GDM1 (cell line): Measurements from ENCODE around the gene ENTR1.

Experiments used
- DNase-seq: peaks from one replicate; lab custom pipeline; 2025; lab: John Stamatoyannopoulos, UW

ENTR1 gene

DNA sequence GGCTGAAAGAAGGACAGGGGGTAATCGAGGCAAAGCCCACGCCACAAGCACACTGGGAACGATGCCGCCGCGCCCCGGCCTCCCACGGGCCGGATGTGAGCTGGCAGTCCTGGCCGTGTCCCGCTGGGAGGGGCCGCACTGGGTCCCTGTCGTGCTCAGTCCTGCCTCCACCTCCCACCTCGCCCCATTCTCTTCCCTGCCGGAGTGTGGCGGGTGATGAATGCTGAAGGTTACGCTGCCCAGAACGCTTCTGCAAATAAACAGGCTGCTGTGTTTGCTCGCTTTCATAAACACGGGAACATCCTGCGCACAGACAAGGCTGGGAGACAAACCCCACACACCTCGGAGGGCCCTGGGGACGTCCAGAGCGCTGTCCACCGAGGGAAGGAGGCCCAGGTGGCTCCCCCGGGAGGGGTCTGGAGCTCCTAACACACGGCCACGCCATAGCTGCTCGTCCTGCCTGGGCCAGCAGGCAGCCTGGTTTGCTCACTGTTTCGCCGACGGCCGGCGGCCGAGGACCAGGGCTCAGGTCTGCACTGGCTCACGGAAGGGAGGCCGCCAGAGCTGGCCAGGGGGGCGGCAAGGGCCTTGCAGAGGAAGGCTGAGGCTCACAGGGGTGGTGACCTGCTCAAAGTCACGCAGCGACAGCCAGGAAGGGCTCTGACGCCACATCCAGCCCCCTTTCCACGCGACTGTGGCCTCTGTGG, 49.2 kb downstream of the ENTR1 start:
- DNase-seq: no peak

DNA sequence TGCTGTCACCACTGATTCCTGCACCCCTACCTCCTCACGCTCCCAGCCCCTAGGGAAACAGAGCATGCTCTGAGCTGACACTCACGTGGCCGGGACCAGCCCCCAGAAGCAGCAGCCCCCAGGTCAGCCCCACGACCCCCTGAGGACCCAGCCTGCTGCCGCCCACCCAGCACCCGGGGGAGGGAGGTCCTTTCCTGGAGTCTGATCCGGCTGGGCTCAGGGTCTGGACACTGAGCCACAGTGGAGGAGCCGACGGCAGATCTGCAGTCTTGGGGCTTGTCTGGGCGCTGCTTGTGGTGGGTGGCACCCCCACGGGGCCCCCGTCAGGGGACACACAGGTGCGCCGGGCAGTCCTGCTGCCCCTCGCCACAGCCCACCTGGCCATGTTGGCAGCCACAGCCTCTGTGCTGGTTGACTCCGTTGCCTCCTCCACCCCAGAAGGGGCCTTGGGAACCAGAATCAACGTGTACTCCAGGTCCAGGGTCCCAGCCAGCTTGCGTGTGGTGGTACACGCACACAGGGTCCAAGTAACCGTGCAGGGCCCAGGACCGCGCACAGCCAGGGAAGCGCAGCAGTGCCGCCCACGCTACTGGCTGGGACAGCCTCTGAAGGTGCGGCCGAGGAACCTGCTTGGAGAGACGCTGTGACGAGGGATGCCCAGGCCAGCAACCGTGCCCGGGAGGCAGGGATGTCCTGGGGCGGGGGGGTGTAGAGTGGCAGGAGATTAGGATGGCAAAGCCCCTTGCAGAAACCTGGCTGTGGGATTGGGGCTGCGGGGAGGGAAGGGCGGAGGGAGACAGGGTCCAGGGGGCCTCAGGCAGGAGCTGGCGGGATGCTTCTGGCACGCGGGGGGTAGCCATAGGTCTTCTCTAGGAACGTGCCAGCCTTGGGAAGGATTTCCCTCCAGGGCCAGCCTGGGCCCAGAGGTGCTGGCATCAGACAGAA, 50.4 kb downstream of the ENTR1 start:
- DNase-seq: no peak

DNA sequence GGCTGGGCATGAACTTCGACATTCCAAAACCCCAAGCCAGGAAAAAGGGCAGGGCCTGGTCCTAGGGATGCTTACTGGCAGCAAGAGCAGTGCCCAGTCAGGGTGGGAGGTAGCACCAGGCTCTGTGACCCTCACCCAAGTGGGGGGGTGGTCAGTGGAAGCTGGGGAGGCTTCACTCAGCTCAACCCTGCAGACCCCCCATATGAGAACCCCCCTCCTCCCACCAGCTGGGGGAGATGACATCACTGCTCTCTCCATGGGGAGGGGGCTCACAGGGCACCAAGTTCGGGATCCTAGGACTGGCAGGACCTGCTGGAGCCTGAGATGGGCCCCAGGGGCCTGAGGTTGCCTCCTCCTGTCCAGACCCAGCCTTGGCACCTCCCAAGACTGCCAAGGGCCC, 51.5 kb downstream of the ENTR1 start:
- no peak for DNase-seq

DNA sequence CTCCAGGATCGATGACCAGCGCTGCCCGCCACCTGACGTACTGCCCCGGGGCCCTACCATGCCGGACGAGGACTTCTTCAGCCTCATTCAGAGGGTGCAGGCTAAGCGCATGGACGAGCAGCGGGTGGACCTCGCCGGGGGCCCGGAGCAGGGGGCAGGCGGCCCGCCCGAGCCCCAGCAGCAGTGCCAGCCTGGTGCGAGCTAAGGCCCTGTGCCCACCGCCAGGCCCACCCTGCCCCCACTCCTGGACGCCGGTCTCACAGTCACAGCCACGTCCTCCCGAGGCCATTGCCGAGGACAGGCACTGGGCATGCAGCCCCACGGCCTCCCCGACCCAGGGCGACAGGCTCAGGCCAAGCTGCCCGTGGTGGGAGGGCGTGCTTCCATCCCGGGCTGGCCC, 52.4 kb downstream of the ENTR1 start:
- DNase-seq: no peak

DNA sequence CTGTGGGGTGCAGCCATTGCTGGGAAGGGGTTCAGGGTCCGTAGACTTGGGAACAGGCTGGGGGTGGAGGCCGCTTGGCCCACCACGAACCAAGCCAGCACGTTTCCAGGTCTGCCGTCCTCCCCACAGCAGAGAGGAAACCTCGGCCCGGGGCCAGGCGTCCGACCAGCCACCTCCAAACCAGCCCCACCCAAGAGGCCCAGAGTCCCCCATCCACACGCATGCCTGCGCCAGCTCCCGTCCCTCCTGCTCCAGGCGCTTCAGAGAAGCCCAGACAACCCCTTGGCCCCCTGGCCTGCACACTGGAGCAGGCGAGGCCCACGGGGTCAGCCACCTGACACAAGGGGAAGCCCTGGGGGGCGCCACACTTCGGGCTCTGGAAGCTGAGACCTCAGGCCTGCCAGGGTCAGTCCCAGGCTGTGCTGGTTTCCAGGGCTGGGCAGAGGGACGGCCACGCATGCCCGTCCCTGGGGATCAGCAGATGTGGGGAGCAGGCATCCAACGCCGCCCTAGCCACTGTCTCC, 53.1 kb downstream of the ENTR1 start:
- no peak for DNase-seq

DNA sequence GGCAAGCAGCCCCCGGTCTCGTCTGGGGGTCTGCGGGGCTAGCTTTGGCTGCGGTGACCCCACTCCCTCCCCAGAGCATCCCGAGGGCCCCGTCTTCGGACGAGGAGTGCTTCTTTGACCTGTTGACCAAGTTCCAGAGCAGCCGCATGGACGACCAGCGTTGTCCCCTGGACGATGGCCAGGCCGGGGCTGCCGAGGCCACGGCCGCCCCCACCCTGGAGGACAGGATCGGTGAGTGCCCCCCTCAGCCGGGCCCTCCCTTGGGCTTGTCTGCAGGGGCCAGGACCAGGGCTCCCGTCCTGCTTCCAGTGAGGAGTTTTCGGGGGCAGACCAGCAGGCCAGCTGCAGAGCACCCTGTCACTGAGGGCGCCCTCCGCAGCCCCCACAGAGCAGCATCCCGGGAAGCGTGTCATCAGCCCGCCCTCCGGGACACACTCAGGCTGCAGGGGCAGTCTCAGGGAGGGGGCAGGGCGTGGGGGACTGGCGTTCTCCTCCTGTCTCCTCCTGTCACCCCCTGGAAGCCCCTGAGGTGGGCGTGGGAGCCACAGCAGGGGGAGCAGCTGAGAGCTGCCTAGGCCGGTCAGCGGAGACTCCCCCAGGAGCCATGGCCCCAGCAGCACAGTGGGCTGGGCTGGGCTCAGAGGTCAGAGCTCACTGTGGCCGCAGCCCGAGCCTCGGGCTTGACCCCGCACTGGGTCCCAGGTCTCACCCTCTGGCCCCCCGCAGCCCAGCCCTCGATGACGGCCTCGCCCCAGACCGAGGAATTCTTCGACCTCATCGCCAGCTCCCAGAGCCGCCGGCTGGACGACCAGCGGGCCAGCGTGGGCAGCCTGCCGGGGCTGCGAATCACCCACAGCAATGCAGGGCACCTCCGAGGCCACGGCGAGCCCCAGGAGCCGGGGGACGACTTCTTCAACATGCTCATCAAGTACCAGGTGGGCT, 54.5 kb downstream of the ENTR1 start:
- DNase-seq: no peak

- DNase-seq: no peak
Measured at GRCh38 chr9:136354592-136355085, 55.8 kb downstream of the ENTR1 start.

GRCh38 chr9:136353757-136354488, 56.5 kb downstream of the ENTR1 start:
- no peak for DNase-seq

GRCh38 chr9:136353088-136353487, 57.3 kb downstream of the ENTR1 start:
- DNase-seq: no peak

- DNase-seq: no peak
Measured at GRCh38 chr9:136352682-136353081, 57.7 kb downstream of the ENTR1 start.
